Umbilical cord (tissue), 2 donors: ENCODE measurements around the gene MTR. TPM values are rescaled to one million over a fixed set of nuclear protein-coding genes. Genes with fewer than 3 reads are reported as not detected.

Source experiments
- DNase-seq: peaks from one replicate; pipeline ENCODE4 v3.0.0-alpha.2; 2015; ENCODE audit warnings: low spot score
- total RNA-seq: library from RNA; depleted of rRNA; stranded (reverse); fragments of >200 nt; gene quantifications from one replicate; pipeline ENCODE4 v1.2.3, GENCODE V29; 2014; ENCODE audit warnings: low replicate concordance; ENCODE audit not compliant: insufficient read depth

The MTR gene
- total RNA-seq, result 55.6 TPM

DNA sequence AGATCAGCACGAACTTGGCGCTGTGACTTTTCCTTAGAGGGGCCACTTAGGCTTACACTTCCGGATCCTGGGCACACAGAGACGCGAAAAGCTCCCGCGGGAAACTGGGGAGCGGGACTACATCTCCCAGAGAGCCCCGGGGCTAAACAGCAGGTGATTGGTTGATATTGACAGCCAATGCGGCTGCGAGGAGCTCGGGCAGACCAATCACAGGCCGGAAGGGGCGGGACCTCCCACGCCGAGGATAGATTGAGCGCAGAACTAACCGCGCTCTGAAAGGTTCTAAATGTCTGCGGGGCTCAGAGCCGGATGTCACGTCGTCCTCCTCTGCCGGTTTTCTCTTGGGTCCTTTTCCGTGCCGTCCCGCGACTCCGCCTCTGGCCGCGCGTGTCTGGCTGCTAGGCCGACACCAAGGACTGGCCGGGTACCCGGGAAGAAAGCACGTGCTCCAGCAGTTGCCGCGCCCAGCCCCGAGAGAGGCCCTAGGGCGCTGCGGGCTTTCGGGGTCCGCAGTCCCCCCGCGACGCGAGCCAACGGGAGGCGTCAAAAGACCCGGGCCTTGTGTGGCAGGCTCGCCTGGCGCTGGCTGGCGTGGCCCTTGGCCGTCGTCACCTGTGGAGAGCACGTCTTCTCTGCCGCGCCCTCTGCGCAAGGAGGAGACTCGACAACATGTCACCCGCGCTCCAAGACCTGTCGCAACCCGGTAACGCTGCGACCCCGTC, at the start of gene MTR:
TSS of gene MTR (plus strand) at position 258 of the 722 bp plus-strand sequence. CDS start at position 670, 412 bp downstream.
- peak; percentile 100 for DNase-seq

DNA sequence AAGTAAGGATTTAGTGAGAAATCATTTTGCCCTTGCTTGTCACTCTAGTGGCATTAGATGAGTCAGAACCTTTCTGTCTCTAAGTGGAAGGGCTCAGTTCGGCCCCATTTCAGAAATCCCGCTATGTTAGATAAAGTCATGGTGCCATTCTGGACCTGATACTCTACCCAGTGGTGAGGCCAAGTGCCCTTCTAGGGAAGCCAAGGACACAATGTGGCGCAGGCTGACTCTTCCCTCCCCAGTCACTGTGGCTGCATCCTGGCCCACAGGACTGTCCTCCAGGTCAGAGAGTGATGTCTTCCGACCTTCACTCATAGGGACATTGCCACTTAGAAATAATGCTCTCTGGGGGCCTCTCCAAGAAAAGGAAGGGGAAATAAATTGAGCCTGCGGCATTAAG, 48.3 kb upstream of the MTR start:
- no peak for DNase-seq

DNA sequence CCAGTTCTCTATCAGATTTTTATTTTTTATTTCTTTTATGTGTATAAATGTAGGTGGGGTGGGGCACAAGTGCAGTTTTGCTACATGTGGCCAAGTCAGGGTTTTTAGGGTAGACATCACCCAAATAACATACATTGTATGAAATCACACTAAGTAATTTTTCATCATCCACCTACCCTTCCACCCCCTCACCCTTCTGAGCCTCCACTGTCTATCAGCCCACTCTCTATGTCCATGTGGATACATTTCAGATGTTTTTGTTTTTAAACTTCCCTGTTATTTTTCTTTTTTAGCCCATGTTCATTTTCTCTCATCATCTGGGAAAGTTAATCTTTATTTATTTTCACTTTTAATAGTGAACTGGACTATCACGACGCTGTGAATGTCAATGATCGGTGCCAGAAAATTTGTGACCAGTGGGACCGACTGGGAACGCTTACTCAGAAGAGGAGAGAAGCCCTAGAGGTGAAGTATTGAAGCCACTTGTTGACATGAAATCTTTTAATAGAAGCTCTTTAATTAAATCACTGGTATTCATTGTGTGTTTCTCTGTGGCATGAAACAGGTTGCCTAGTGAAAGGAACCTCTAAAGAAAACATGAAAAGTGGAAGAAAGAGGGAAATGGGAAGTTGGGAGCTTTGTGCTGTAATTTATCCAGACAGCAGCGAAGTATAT, 47.6 kb upstream of the MTR start:
- DNase-seq, result no peak

DNA sequence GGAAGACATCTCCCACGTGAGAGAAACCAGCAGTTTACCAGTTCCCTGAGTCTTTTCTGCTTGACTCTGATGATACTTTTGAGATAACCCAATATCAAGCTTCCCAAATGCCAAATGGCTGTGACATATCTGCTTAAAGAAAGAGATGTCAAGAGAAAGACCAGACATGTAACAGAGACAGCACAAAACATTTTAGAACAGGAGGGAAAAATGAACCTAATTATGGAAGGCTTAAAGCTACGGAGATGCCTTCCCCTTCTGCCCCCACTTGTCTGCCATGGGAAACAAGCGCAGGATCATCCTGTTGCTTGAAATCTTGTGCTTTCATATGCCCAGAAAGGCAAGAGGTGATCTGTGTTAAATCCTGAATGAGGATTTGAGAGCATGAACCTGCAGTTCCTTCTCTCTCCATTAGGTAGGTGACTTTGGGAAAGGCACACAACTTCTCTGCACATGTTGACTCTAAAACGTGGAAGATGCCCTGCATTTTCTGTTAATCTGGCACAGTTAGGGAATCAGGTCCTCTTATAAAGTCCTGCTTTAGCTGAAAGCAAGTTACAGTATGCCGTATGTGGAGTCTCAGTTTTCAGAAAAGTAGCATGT, 46.7 kb upstream of the MTR start:
- DNase-seq, result no peak

DNA sequence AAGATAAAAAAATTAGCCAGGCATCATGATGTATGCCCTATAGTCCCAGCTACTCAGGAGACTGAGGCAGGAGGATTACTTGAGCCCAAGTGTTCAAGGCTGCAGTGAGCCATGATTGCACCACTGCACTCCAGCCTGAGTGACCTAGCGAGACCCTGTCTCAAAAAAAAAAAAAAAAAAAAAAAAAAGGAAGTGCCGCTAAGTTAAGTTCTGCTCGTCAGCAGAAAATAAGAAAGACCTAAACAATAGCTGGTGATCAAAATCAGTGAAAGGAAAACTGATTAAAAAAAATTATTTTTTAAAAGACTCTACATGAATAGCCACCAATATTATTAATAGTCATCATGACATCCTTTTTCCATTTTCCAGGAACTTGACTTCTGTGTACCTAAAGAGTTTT, 44.2 kb upstream of the MTR start:
- no peak for DNase-seq

DNA sequence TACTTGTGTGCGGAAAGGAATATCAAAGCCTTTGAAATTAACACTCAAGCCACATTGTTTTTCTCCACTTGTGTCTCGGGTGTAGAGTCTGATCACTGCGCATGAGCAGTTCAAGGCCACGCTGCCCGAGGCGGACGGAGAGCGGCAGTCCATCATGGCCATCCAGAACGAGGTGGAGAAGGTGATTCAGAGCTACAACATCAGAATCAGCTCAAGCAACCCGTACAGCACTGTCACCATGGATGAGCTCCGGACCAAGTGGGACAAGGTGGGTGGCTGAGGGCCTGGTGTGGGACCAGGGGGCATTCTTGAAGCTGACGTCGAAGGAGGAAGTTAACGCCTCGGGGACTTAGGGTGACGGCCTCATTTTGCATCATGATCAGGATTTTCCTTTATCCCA, 43.7 kb upstream of the MTR start:
- no peak for DNase-seq

DNA sequence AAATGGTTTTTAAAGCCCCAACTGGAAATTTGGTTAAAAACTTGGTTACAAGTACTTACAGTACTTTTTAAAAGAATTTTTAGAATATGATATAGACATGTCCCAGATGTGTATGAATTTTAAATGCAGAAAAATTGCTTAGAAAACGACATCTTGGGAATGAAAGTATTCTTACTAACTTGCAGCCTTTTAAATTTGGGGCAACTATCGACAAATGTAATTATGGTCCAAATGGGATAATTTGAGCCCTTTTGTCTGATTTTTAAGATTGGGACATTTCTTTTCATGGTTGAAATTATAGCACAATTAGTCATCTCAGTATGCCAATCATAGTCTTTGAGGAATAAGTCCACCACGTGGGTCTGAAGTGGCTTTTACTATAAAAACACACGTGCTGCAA, 43.2 kb upstream of the MTR start:
- DNase-seq, result no peak

DNA sequence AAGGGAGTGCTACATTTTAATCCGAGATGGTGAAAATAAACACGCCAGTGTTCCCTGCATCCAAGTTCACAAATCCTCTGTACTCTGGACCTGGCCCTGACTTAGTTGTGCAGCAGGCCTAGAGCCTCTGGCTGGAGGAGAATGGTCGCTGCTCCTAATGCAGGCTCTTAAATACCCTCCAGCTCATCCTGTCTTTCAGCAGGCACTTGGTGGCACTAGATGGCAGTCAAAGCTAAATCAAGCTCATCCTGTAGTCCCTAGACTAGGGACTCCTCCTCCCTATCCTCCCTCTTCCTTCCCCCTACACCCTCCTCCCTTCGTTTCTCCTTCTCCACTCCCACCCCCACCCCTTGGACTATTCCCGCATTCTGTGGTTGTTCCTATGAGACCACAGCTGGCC, 41.6 kb upstream of the MTR start:
- peak; percentile 71 for DNase-seq

DNA sequence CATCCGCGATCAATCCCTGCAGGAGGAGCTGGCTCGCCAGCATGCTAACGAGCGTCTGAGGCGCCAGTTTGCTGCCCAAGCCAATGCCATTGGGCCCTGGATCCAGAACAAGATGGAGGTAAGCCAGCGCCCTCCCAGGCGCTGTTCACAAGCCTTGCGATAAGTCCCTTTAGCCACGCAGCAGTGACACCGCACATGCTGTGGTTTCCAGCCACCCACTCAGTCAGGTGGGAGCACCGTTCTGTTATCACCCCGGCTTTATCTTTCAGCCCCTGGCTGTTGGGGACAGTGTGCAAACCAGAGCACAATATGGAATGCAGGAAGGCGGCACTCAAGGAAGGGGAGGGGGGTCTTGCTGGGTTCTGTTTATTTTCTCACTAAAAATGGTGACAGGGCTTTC, 41.1 kb upstream of the MTR start:
- DNase-seq, result no peak

DNA sequence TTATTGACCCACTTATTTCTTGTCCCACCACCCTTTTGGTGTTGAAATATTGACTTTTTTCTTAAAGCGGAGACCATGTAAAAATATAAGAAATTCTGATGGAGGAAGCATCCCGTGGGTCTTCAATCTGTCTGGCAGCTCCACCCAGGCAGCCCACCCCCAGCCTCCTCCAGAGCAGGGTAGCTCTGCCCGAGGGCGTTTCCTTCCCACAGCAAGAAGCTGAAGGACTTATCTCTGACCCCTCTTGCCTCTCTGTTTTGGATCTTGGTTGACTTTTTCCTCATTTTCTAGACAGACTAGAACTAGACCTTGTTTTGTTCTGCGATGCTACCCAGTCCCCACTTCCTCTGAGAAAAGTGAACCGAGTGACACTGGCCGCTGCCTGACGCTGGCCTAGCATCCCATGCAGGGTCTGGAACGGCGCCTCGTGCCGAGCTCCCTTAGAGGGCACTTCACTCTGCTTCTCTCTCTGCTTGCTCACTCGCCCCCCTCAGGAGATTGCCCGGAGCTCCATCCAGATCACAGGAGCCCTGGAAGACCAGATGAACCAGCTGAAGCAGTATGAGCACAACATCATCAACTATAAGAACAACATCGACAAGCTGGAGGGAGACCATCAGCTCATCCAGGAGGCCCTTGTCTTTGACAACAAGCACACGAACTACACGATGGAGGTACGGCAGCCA, 40.4 kb upstream of the MTR start:
- no peak for DNase-seq

DNA sequence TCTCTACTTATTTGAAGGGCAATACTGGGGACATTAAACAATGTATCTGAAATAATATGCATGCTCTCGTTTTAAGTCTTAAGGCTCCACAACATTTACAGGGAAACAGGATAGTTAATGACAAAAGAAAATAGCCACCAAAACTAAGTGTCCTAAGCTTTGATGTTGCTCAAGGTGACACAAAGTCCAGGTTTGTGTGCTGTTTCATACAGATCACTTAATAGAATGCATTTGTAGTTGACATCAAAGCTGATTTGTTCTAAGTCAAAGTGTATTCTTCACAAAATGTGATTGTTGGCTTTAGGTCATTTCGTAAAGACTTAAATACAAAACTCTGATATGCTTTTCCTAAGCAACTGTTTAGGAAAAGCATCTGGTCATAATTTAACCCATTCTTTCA, 37.5 kb upstream of the MTR start:
- no peak for DNase-seq

DNA sequence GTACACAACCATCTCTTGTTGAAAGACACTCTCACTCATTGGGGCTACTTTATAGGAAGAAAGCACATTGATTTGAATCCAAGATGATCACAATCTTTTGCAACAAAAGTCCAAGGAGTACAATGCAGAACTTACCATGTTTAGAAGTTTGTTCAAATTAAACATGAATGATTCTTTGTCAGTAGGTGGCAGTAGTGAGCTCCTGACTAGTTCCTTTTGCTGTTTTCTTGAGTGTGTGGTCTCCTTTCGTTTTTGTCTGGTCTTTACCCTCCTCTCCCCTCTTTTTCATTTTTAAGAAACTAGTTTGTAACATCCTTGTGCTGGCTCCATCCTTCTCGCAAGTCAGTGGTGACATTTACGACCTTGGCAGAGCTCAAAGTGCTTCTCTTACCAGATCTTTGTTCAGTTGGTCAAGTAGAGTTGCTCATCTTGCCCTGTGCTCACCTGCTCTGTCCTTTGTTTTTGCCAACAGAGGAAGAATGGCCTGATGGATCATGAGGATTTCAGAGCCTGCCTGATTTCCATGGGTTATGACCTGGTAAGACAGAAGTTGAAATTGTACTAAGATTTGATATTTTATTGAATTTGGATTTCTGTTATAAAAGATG, 35.7 kb upstream of the MTR start:
- DNase-seq, result peak; percentile 42

DNA sequence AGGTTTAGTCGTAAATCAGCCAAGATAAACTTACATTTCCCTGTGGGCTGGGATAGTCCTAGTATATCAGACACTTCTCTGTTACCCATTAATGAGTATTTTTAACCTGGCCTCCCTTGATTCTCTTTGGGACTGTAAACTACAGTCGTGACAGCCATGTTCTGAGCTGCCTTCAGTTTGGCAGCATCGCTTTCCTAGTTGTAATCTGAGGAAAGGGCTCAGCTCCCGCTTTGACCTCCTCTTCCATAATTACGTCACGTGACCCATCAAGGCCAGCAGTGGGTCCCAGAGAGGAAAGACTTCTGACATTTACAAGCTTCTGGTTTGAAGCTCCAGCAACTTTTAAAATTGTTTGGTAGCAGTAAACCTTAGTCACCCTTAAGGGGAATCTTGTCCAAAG, 34.6 kb upstream of the MTR start:
- DNase-seq, result no peak

DNA sequence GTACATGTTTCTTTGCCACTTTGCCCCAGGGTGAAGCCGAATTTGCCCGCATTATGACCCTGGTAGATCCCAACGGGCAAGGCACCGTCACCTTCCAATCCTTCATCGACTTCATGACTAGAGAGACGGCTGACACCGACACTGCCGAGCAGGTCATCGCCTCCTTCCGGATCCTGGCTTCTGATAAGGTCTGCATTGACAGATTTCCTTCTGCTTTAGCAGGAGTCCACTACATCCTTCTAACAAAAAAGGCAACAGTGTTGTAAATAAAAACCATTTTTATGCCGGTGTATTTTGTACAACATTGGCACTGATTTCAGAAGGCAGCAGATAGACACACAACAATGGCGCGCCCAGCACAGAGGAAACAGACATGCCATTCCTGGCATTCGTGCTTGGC, 34.1 kb upstream of the MTR start:
- DNase-seq, result no peak

DNA sequence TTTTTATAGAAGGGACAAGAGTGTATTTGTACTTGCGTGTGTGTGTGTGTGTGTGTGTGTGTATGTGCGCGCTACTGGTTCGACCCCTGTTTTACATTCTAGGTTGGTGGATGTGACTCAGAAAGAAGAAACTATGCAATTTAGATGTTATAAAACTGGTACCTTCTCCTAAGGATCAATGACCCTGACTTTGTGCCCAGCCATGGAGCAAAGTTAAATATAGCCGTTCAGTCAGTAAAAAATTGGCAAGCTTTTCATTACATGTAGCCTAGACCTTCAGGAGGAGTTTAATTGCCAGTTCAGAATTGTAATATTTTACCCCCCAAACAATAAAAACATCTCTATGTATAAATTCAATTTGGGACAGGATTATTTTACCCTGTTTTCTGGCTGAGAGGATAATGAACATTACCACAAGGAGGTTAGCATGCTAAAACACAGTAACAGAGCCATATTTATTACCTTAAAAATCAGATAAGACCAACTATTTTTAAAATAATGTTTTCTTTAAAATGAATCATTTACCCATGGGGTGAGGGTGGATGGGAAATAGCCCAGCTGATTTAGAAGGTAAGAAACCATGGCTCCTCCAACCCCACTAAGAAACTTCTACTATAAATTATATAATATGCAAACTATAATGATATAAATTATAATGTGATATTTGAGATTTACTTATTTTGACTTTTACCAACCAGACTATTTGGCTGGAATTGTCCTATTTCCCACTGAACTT, 33.5 kb upstream of the MTR start:
- DNase-seq, result no peak

DNA sequence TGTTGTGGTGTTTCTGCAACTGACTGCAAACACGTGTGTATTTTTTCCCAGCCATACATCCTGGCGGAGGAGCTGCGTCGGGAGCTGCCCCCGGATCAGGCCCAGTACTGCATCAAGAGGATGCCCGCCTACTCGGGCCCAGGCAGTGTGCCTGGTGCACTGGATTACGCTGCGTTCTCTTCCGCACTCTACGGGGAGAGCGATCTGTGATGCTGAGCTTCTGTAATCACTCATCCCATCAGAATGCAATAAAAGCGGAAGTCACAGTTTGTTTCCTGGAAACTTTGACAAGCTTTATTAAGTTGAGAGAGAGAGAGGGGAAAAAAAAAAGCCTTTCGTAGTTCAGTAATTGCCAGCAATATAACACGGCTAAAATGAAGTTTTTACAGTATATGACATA, 32.7 kb upstream of the MTR start:
- no peak for DNase-seq

DNA sequence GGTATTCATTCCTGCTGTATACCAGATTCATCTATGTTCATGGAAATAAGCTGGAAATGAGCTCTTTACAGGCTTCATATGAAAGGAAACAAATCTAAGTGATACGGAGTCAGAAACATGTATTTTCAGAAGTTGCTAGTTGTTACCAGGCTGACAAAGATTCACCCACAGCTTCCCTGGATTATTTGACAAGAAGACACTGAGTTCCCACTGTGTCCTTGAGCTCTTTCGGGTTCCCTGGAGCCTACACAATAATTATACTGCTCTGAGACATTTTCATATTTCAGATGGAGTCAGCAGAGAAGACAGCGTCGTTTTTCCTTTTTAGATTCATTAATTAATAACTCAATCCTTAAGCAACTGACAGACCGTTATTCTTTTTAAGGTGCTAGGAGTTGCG, 29.3 kb upstream of the MTR start:
- DNase-seq, result no peak

DNA sequence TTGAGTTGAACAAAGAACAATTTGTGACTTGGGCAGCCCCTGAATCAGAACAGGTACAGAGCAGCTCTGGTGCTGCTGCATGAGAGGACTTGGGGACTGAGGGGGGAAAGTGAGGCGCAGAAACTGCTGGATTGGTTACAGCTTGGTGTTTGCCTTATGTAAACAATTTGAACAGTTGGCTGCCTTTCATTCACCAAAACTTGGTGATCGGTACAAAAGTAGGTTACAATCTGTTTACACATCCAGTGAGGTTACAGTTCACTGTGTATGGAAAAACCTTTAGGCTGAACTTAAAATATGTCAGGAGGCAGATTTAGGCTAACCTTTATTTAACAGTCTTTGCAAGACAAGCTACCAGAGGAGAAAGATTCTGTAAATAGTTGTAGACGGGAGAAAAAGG, 28.6 kb upstream of the MTR start:
- DNase-seq, result no peak

DNA sequence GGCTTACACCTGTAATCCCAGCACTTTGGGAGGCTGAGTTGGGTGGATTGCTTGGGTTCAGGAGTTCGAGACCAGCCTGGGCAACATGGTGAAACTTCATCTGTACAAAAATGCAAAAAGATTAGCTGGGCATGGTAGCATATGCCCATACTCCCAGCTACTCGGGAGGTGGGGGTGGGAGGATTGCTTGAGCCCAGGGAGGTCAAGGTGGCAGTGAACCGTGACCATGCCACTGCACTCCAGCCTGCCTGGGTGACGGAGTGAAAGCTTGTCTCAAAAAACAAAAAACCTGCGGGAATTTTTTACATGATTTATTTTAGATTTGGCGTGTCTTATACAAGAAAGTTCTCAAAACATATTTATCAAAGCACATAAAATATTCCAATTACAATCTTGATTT, 27.8 kb upstream of the MTR start:
- no peak for DNase-seq

DNA sequence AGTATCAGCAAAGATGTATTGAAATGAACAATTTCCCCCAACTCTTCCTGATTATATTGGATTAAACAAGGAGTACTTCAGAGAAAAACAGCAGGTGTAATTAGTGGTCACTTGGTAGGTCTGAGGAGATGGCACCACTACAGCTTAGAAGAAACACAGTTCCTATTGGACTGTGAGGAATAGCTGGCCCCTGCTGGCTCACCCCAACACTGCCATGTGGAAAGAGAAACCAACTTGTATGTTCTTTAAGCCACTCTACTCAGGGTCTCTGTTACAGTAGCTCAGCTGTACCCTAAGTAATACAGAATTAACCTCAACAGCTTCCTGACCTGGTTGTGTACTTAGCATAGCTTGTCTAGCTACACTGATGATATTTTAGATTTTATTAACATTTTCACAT, 26.5 kb upstream of the MTR start:
- DNase-seq, result no peak

DNA sequence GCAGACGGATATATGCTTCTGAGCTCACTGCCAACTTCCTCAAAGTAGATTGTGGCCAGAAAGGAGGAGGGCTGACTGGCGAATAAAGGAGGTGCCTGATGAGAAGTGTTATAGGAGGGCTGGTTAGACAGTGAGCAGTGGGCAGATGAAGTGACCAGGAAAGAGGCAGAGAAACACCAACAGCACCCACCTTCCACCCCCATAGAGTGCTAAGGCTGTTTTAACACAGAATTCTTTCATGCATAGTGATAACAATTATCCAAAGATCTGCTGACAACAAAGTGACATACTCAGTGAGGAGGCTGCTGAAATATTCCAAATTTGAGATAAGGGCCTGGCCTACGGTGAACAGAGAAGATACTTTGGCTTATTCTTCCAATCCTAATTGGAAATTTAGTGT, 21.2 kb upstream of the MTR start:
- DNase-seq, result no peak
